ENCODE data around the gene SMYD3.
"Not testable (repeated sequence)": the region's sequence is repeated elsewhere in the genome, so short reads cannot be mapped to it uniquely, and the experiment has no call there.

SMYD3 gene

GRCh38 chr1:245958016-245958415 is 549.1 kb downstream of the SMYD3 start:
- no peak overlapping the region for H3K4me3 ChIP-seq (ENCODE audit: low read length)
- TF ChIP-seq CTCF (conservative IDR thresholded peaks at IDR 0.05; ENCODE audit: low read depth, low read length), result no peak
- DNase-seq (ENCODE audit: low read depth), result no peak

GRCh38 chr1:245957427-245957826 is 549.7 kb downstream of the SMYD3 start:
- H3K4me3 ChIP-seq (ENCODE audit: low read length), result no peak overlapping the region
- DNase-seq (ENCODE audit: low read depth), result no peak
- TF ChIP-seq CTCF (conservative IDR thresholded peaks at IDR 0.05; ENCODE audit: low read depth, low read length), result no peak

DNA sequence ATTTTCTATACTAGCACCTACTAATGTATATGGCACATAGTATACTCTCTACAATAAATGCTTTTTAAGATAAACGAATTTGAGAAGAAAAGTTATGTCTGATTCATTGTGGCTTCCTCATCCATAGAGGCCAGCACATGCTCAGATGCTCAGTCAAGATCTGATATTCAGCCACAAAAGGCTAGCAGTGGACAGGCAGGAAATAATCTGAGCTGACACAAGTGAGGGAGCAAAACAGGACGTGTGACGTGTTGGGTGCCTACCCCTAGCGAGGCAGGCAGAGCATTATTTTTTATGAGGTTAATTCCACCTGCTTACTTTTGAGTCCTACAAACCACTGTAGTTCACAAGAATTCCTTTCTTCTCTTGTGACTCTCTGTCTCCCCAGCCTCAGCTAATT is 550.9 kb downstream of the SMYD3 start:
- DNase-seq (ENCODE audit: low read depth), result peak; percentile 47

GRCh38 chr1:245953876-245954660 is 553.0 kb downstream of the SMYD3 start:
- no peak for DNase-seq (ENCODE audit: low read depth)
- peak overlapping the region; percentile 30 for H3K4me3 ChIP-seq (ENCODE audit: low read length)
- no peak for TF ChIP-seq CTCF (conservative IDR thresholded peaks at IDR 0.05; ENCODE audit: low read depth, low read length)

More for the DNA sequence above, 550.9 kb downstream of the SMYD3 start:
- no peak overlapping the region for H3K4me3 ChIP-seq (ENCODE audit: low read length)
- no peak for TF ChIP-seq CTCF (conservative IDR thresholded peaks at IDR 0.05; ENCODE audit: low read depth, low read length)

DNA sequence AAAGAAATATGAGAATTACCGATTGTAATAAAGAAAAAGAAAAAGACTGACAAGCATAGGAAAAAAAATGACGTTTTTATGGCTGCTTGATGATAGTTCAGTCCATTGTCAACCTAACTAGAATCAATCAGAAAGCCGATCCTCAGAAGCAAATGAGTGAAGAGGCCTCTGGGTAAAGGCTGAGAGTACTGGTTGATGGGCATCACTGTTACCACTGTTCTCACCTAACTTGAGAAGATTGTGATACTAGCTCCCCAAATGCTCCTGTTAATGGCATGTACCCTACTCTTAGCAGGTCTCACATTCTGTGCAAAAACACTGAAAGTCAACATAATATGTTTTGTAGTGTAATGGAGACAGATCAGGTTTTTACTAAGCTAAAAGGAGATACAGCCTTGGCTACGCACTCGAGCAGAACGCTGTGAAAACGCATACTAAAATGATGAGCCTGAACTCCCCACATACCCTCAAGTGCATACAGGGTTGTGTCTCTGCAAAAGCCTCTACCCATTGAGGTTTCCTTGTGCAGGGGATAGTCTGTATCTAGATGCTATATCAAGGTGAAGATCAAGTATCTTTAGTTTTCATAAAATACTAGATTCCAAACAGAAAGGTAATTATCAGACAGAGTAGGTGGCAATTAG is 554.6 kb downstream of the SMYD3 start:
- no peak overlapping the region for H3K4me3 ChIP-seq (ENCODE audit: low read length)
- no peak for TF ChIP-seq CTCF (conservative IDR thresholded peaks at IDR 0.05; ENCODE audit: low read depth, low read length)
- no peak for DNase-seq (ENCODE audit: low read depth)

DNA sequence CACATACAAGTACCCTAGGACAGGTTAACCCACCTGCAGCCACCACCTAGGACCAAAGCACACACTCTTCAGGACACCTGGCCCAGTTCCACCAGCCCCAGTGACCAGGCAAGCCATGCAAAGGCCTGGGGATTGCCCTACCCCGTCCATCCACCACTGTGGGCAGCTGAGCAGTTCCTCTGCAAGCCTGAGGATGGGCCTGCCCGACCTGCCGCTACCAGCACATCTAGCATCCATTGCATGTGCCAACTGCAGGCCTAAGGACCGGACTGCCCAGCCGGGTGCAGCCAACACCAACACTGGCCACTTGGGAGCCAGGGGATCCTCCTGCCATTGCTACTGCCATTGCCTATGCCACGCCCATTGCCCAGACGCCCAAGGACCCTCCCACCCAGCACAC is 558.3 kb downstream of the SMYD3 start:
- DNase-seq (ENCODE audit: low read depth), result no peak
- no peak overlapping the region for H3K4me3 ChIP-seq (ENCODE audit: low read length)
- no peak for TF ChIP-seq CTCF (conservative IDR thresholded peaks at IDR 0.05; ENCODE audit: low read depth, low read length)

- no peak for DNase-seq (ENCODE audit: low read depth)
- no peak for TF ChIP-seq CTCF (conservative IDR thresholded peaks at IDR 0.05; ENCODE audit: low read depth, low read length)
- H3K4me3 ChIP-seq (ENCODE audit: low read length), result no peak overlapping the region
Measured at GRCh38 chr1:245946905-245947304, 560.2 kb downstream of the SMYD3 start.

DNA sequence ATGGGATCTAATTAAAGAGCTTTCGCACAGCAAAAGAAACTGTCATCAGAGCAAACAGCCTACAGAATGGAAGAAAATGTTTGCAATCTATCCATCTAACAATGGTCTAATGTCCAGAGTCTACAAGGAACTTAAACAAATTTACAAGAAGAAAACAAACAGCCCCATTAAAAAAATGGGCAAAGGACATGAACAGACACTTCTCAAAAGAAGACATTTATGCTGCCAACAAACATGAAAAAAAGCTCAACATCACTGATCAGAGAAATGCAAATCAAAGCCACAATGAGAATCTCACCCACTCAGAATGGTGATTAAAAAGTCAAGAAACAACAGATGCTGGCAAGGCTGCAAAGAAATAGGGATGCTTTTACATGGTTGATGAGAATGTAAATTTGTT is 561.9 kb downstream of the SMYD3 start:
- DNase-seq (ENCODE audit: low read depth), result not testable (repeated sequence)

More for the DNA sequence above, 561.9 kb downstream of the SMYD3 start:
- H3K4me3 ChIP-seq (ENCODE audit: low read length), result not testable (repeated sequence)
